GM23338 (cell line): ENCODE data around the gene SYK. TPM values are rescaled to one million over a fixed set of nuclear protein-coding genes. Genes with fewer than 3 reads are reported as not detected.

Source experiments
- ATAC-seq: fragments of 200-7000 bp; cut with Tn5 transposase; 3 replicates; pipeline ENCODE4 v1.9.1; 2020
- DNase-seq: peaks from one replicate; pipeline ENCODE4 v3.0.0-alpha.2; 2015; ENCODE audit warnings: low spot score
- H2AFZ ChIP-seq: fragments of 200-600 bp; sonication (generic); 2 replicates; pipeline ENCODE4 v1.8.0; 2016; ENCODE audit warnings: antibody characterized with exemption, mild to moderate bottlenecking, moderate library complexity
- H3F3A ChIP-seq: fragments of 200-600 bp; sonication (generic); replicated peaks from 2 replicates; pipeline ENCODE4 v1.8.0; 2017; ENCODE audit warnings: antibody characterized with exemption, mixed run types, low read depth
- H3K27ac ChIP-seq: fragments of 200-600 bp; sonication (generic); 2 replicates; pipeline ENCODE4 v1.6.1; 2016; ENCODE audit warnings: low read depth
- H3K27me3 ChIP-seq: fragments of 200-600 bp; sonication (generic); 2 replicates; pipeline ENCODE4 v1.8.0; 2016; ENCODE audit warnings: mild to moderate bottlenecking, mixed run types, moderate library complexity; ENCODE audit not compliant: insufficient read depth
- H3K36me3 ChIP-seq: fragments of 200-600 bp; sonication (generic); 2 replicates; pipeline ENCODE4 v1.8.0; 2016; ENCODE audit warnings: mild to moderate bottlenecking; ENCODE audit not compliant: insufficient read depth
- H3K4me1 ChIP-seq: fragments of 200-600 bp; sonication (generic); 2 replicates; pipeline ENCODE4 v1.8.0; 2016; ENCODE audit warnings: mild to moderate bottlenecking, moderate library complexity; ENCODE audit not compliant: insufficient read depth
- H3K4me2 ChIP-seq: fragments of 200-600 bp; sonication (generic); 2 replicates; pipeline ENCODE4 v1.7.1; 2017; ENCODE audit warnings: mixed run types
- H3K4me3 ChIP-seq: fragments of 200-600 bp; sonication (generic); 2 replicates; pipeline ENCODE4 v1.6.1; 2016; ENCODE audit warnings: mixed run types
- H3K79me2 ChIP-seq: fragments of 200-600 bp; sonication (generic); replicated peaks from 2 replicates; pipeline ENCODE4 v1.8.0; 2017; ENCODE audit warnings: mild to moderate bottlenecking; ENCODE audit not compliant: insufficient read depth
- H3K9me2 ChIP-seq: fragments of 200-600 bp; sonication (generic); 2 replicates; pipeline ENCODE4 v1.8.0; 2017; ENCODE audit not compliant: insufficient read depth
- H4K20me1 ChIP-seq: fragments of 200-600 bp; sonication (generic); replicated peaks from 2 replicates; pipeline ENCODE4 v1.8.0; 2017; ENCODE audit warnings: mild to moderate bottlenecking; ENCODE audit not compliant: insufficient read depth
- H3K27ac Mint-ChIP-seq: 2 replicates; pipeline ENCODE4 v1.8.0; 2020; ENCODE audit warnings: inconsistent platforms, mild to moderate bottlenecking, moderate library complexity, mixed read lengths
- H3K27me3 Mint-ChIP-seq: 3 replicates; pipeline ENCODE4 v1.8.0; 2022; ENCODE audit warnings: low read depth, mild to moderate bottlenecking, moderate library complexity, mixed read lengths, inconsistent platforms; ENCODE audit not compliant: insufficient read depth, poor library complexity
- H3K36me3 Mint-ChIP-seq: 3 replicates; pipeline ENCODE4 v1.8.0; 2021; ENCODE audit warnings: low read depth, mild to moderate bottlenecking, inconsistent platforms, moderate library complexity, mixed read lengths
- H3K4me1 Mint-ChIP-seq: 3 replicates; pipeline ENCODE4 v1.8.0; 2020; ENCODE audit warnings: mild to moderate bottlenecking, inconsistent platforms, mixed read lengths
- H3K4me3 Mint-ChIP-seq: 3 replicates; pipeline ENCODE4 v1.8.0; 2021; ENCODE audit warnings: moderate library complexity, mild to moderate bottlenecking, inconsistent platforms, mixed read lengths
- H3K9me3 Mint-ChIP-seq: 3 replicates; pipeline ENCODE4 v1.8.0; 2020; ENCODE audit warnings: moderate library complexity, mild to moderate bottlenecking, inconsistent platforms, mixed read lengths
- CREB1 ChIP-seq: fragments of 250-450 bp; sonication (Bioruptor Pico); IDR thresholded peaks from 2 replicates; pipeline ENCODE4 v1.5.0; 2020; ENCODE audit warnings: low read depth, mild to moderate bottlenecking, moderate library complexity
- CTCF ChIP-seq, 2 experiments: fragments of 200-600 bp in 1 of 2; sonication (generic) in 1 of 2; conservative IDR thresholded peaks; 2 replicates each; pipeline versions ENCODE4 v1.5.1 to v1.6.1; 2016 to 2017; ENCODE audit warnings: antibody characterized with exemption in 2 of 2, low read depth in 2 of 2, mild to moderate bottlenecking in 2 of 2, moderate library complexity in 1 of 2
- EZH2 ChIP-seq: fragments of 200-600 bp; sonication (generic); IDR thresholded peaks from one replicate; pipeline ENCODE4 v1.8.0; 2017; ENCODE audit warnings: antibody characterized with exemption, mild to moderate bottlenecking, low read depth; ENCODE audit not compliant: unreplicated experiment
- JUNB ChIP-seq: IDR thresholded peaks from one replicate; pipeline ENCODE4 v1.6.1; 2016; ENCODE audit warnings: antibody characterized with exemption; ENCODE audit not compliant: unreplicated experiment
- NANOG ChIP-seq: IDR thresholded peaks from 2 replicates; pipeline ENCODE4 v1.6.1; 2016; ENCODE audit warnings: antibody characterized with exemption, borderline replicate concordance
- POLR2AphosphoS5 ChIP-seq: IDR thresholded peaks from 2 replicates; pipeline ENCODE4 v1.6.1; 2016; ENCODE audit warnings: antibody characterized with exemption, low read depth
- REST ChIP-seq: IDR thresholded peaks from one replicate; pipeline ENCODE4 v1.6.1; 2018; ENCODE audit warnings: antibody characterized with exemption; ENCODE audit not compliant: unreplicated experiment
- STAT1 ChIP-seq: IDR thresholded peaks from one replicate; pipeline ENCODE4 v1.6.1; 2016; ENCODE audit warnings: antibody characterized with exemption; ENCODE audit not compliant: unreplicated experiment
- ZNF114 ChIP-seq: fragments of 250-450 bp; sonication (Bioruptor Pico); IDR thresholded peaks from 2 replicates; pipeline ENCODE4 v1.5.0; 2020; ENCODE audit warnings: mild to moderate bottlenecking, moderate library complexity
- ZNF462 ChIP-seq: fragments of 250-450 bp; sonication (Bioruptor Pico); IDR thresholded peaks from 2 replicates; pipeline ENCODE4 v1.5.0; 2020; ENCODE audit warnings: mild to moderate bottlenecking, moderate library complexity
- polyA plus RNA-seq: library from polyadenylated mRNA; unstranded; fragments of >200 nt; fragmentation: Nextera tagmentation; extraction: Ambion mirVana; gene quantifications from 2 replicates; pipeline ENCODE4 v1.2.1, GENCODE V29; 2016
- total RNA-seq: library from RNA; depleted of rRNA; stranded (reverse); fragments of >200 nt; shearing (Covaris generic); gene quantifications from 2 replicates; pipeline ENCODE4 v1.2.3, GENCODE V29; 2014

The SYK gene
- total and polyA plus RNA-seq, 2 experiments from 2014 or later: 1.5 to 5.8 TPM

GRCh38 chr9:90872835-90873294, 71.2 kb downstream of the SYK start (continued):
- TF ChIP-seq CTCF (conservative IDR thresholded peaks at IDR 0.05; ENCODE audit: low read depth in 2 of 2): no peak
- no peak for TF ChIP-seq CREB1 (CRISPR knock-in tag)

- H3K9me3 Mint-ChIP-seq: no peaks in the 10 kb centered on the region
- H3K4me2 ChIP-seq: no peak overlapping the region
- H3K4me1 ChIP-seq: peaks cover 9% of the 10 kb centered on the region
- no peaks in the 10 kb centered on the region for H4K20me1 ChIP-seq
- H3K4me1 Mint-ChIP-seq: 0 out of 3 replicates have a peak, but pooled peaks cover 7% of the 10 kb centered on the region
- no peak for ATAC-seq
- H3K27me3 Mint-ChIP-seq: peaks cover 2% of the 10 kb centered on the region
- no peaks in the 10 kb centered on the region for H3K36me3 ChIP-seq
- no peaks in the 10 kb centered on the region for H3F3A ChIP-seq
- no peaks in the 10 kb centered on the region for H3K27me3 ChIP-seq
- no peak overlapping the region for H3K27ac ChIP-seq
- H3K4me3 Mint-ChIP-seq: no peak overlapping the region
- no peaks in the 10 kb centered on the region for H3K79me2 ChIP-seq
- no peak overlapping the region for H3K4me3 ChIP-seq
- no peaks in the 10 kb centered on the region for H3K36me3 Mint-ChIP-seq
- H2AFZ ChIP-seq: no peak overlapping the region
- no peak for DNase-seq
- H3K27ac Mint-ChIP-seq: no peak overlapping the region
- H3K9me2 ChIP-seq: no peaks in the 10 kb centered on the region
- TF ChIP-seq ZNF462 (CRISPR knock-in tag): no peak
- no peak for TF ChIP-seq NANOG
- no peak for TF ChIP-seq ZNF114 (CRISPR knock-in tag)
- no peak for TF ChIP-seq EZH2
- TF ChIP-seq CTCF (conservative IDR thresholded peaks at IDR 0.05; ENCODE audit: low read depth in 2 of 2): no peak
- no peak for TF ChIP-seq STAT1
- no peak for TF ChIP-seq REST
- TF ChIP-seq POLR2AphosphoS5: no peak
- no peak for TF ChIP-seq CREB1 (CRISPR knock-in tag)
- TF ChIP-seq JUNB: no peak
Measured at GRCh38 chr9:90873422-90873821, 71.8 kb downstream of the SYK start.
